HFFc6 (cell line): ENCODE measurements around the gene RFC2. TPM values are rescaled to one million over a fixed set of nuclear protein-coding genes. Genes with fewer than 3 reads are reported as not detected.
A peak's percentile ranks its signal among the peaks of the same experiment; 100 is the strongest.

ENCODE experiments used
- DNase-seq: peaks from one replicate; pipeline ENCODE4 v3.0.0-alpha.2; 2018
- H3K27ac Mint-ChIP-seq: 2 replicates; pipeline ENCODE4 v1.8.0; 2020; ENCODE audit warnings: mild to moderate bottlenecking, mixed read lengths
- H3K27me3 Mint-ChIP-seq: 2 replicates; pipeline ENCODE4 v1.8.0; 2021; ENCODE audit warnings: mild to moderate bottlenecking, moderate library complexity, mixed read lengths; ENCODE audit not compliant: insufficient read depth
- H3K36me3 Mint-ChIP-seq: 2 replicates; pipeline ENCODE4 v1.8.0; 2021; ENCODE audit warnings: low read depth, mixed read lengths
- H3K4me1 Mint-ChIP-seq: 2 replicates; pipeline ENCODE4 v1.8.0; 2020; ENCODE audit warnings: low read depth, mixed read lengths
- H3K4me3 Mint-ChIP-seq: 2 replicates; pipeline ENCODE4 v1.8.0; 2020; ENCODE audit warnings: mild to moderate bottlenecking, moderate library complexity, mixed read lengths
- H3K9me3 Mint-ChIP-seq: 2 replicates; pipeline ENCODE4 v1.8.0; 2020; ENCODE audit warnings: mild to moderate bottlenecking, mixed read lengths
- CTCF ChIP-seq: fragments of 200-600 bp; sonication (generic); IDR thresholded peaks from 2 replicates; pipeline ENCODE4 v1.5.0; 2021; ENCODE audit warnings: antibody characterized with exemption, mild to moderate bottlenecking
- long read RNA-seq: library from polyadenylated mRNA; unstranded; transcript quantifications from one replicate; pipeline ENCODE4 v2.0.0, GENCODE V29; 2019
- total RNA-seq, 6 experiments: library from RNA; stranded (reverse); fragmentation: NEBNext Ultra II Directional; extraction: Animal tissue kit (Norgen Biotek cat#: 25700); gene quantifications; 2 replicates in 1 of 6; 3 replicates in 5 of 6; pipeline ENCODE4 v1.2.3, GENCODE V29; 2021

Gene RFC2
- total RNA-seq: 10 to 100 TPM; 16.8 to 37.7 (median 34.0) TPM
- long read RNA-seq, transcript RFC2-201 (11 exons, 1,695 nt): major isoform, 25 of 33 reads
- long read RNA-seq, partial matches to known transcripts: 1 of 33 reads
- long read RNA-seq, other reads (novel, unspliced or antisense): 4 of 33 reads

GRCh38 chr7:74254129-74254857, at the start of gene RFC2:
Gene RFC2, minus strand, starts transcription at chr7:74254399. Its CDS starts 16 bp downstream, at chr7:74254383.
- Mint-ChIP-seq H3K27me3 (no peaks in the 10 kb centered on the region), H3K27ac (peak within 1 kb of the TSS; percentile 98), H3K9me3 (no peaks in the 10 kb centered on the region), H3K36me3 (peaks cover 21% of the 10 kb centered on the region), H3K4me1 (peaks cover 18% of the 10 kb centered on the region), H3K4me3 (peak within 1 kb of the TSS; percentile 96)
- DNase-seq: peak; percentile 95
- peak; percentile 58 for TF ChIP-seq CTCF

- Mint-ChIP-seq H3K36me3 (no peaks in the 10 kb centered on the region), H3K9me3 (no peaks in the 10 kb centered on the region), H3K4me1 (peaks cover 29% of the 10 kb centered on the region), H3K27ac (no peak overlapping the region), H3K27me3 (peaks cover 3% of the 10 kb centered on the region; the same call in 1 of the 2 replicates), H3K4me3 (no peak overlapping the region)
- DNase-seq: no peak
- no peak for TF ChIP-seq CTCF
These were observed 48.6 kb upstream of the RFC2 start for GRCh38 chr7:74302745-74303221.

GRCh38 chr7:74300926-74301325, 46.7 kb upstream of the RFC2 start:
- H3K27ac Mint-ChIP-seq: no peak overlapping the region
- peaks cover 3% of the 10 kb centered on the region; the same call in 1 of the 2 replicates for H3K27me3 Mint-ChIP-seq
- H3K4me1 Mint-ChIP-seq: peaks cover 17% of the 10 kb centered on the region
- H3K9me3 Mint-ChIP-seq: no peaks in the 10 kb centered on the region
- no peak for TF ChIP-seq CTCF
- H3K36me3 Mint-ChIP-seq: peaks cover 7% of the 10 kb centered on the region; the same call in 1 of the 2 replicates
- H3K4me3 Mint-ChIP-seq: no peak overlapping the region
- DNase-seq: no peak

GRCh38 chr7:74299401-74299800, 45.2 kb upstream of the RFC2 start:
- Mint-ChIP-seq H3K4me1 (peaks cover 23% of the 10 kb centered on the region), H3K9me3 (no peaks in the 10 kb centered on the region), H3K27me3 (peaks cover 1% of the 10 kb centered on the region; the same call in 1 of the 2 replicates), H3K36me3 (peaks cover 14% of the 10 kb centered on the region; the same call in 1 of the 2 replicates), H3K27ac (no peak overlapping the region), H3K4me3 (no peak overlapping the region)
- no peak for TF ChIP-seq CTCF
- DNase-seq: no peak

- Mint-ChIP-seq H3K36me3 (peaks cover 14% of the 10 kb centered on the region; the same call in 1 of the 2 replicates), H3K4me1 (peaks cover 37% of the 10 kb centered on the region), H3K27ac (no peak overlapping the region), H3K27me3 (no peaks in the 10 kb centered on the region; the same call in 1 of the 2 replicates), H3K9me3 (no peaks in the 10 kb centered on the region), H3K4me3 (no peak overlapping the region)
- no peak for DNase-seq
- no peak for TF ChIP-seq CTCF
These were observed 43.5 kb upstream of the RFC2 start for GRCh38 chr7:74297516-74298233.
